Keratinocyte (primary cell): ENCODE data around the gene C2orf69. TPM values are rescaled to one million over a fixed set of nuclear protein-coding genes. Genes with fewer than 3 reads are reported as not detected.

Source experiments
- DNase-seq: peaks from one replicate; pipeline ENCODE4 v3.0.0-alpha.2; 2011; ENCODE audit warnings: low read depth, missing footprints, low spot score
- FAIRE-seq: peaks from 2 replicates; lab custom pipeline; 2011; peaks lifted over from hg19 to GRCh38; lab: Jason Lieb, UNC
- H2AFZ ChIP-seq: 2 replicates; pipeline ENCODE4 v1.6.0; 2012; ENCODE audit warnings: low read length, control low read depth, inconsistent platforms; ENCODE audit not compliant: control insufficient read depth
- H3K27ac ChIP-seq: 2 replicates; pipeline ENCODE4 v1.5.1; 2011; ENCODE audit warnings: low read length; ENCODE audit not compliant: control insufficient read depth, insufficient read depth
- H3K27me3 ChIP-seq: 3 replicates; pipeline ENCODE4 v1.6.0; 2011; ENCODE audit warnings: low read length; ENCODE audit not compliant: control insufficient read depth, insufficient read depth; ENCODE audit errors: extremely low read depth
- H3K36me3 ChIP-seq, 2 experiments: 2 replicates in 1 of 2; 3 replicates in 1 of 2; pipeline ENCODE4 v1.5.1; 2011; ENCODE audit warnings: low read length in 2 of 2, mild to moderate bottlenecking in 1 of 2; ENCODE audit not compliant: control insufficient read depth in 2 of 2, insufficient read depth in 2 of 2; ENCODE audit errors: extremely low read depth in 1 of 2
- H3K4me1 ChIP-seq: 3 replicates; pipeline ENCODE4 v1.5.1; 2011; ENCODE audit warnings: low read length; ENCODE audit not compliant: control insufficient read depth, insufficient read depth; ENCODE audit errors: extremely low read depth
- H3K4me2 ChIP-seq: 3 replicates; pipeline ENCODE4 v1.6.0; 2011; ENCODE audit warnings: low read depth, low read length; ENCODE audit not compliant: control insufficient read depth, insufficient read depth; ENCODE audit errors: extremely low read depth
- H3K4me3 ChIP-seq, 3 experiments: fragments of 200-600 bp in 1 of 3; sonication (generic) in 1 of 3; 2 replicates in 2 of 3; 3 replicates in 1 of 3; pipeline ENCODE4 v1.5.1; 2011 to 2016; ENCODE audit warnings: low read length in 3 of 3, mild to moderate bottlenecking in 3 of 3, control low read depth in 2 of 3, inconsistent platforms in 1 of 3, low read depth in 1 of 3, mixed read lengths in 1 of 3, mixed run types in 1 of 3, moderate library complexity in 1 of 3; ENCODE audit not compliant: control insufficient read depth in 2 of 3, insufficient read depth in 2 of 3; ENCODE audit errors: extremely low read depth in 1 of 3
- H3K79me2 ChIP-seq: 2 replicates; pipeline ENCODE4 v1.6.0; 2012; ENCODE audit warnings: low read length; ENCODE audit not compliant: control insufficient read depth, insufficient read depth
- H3K9ac ChIP-seq: 3 replicates; pipeline ENCODE4 v1.6.0; 2011; ENCODE audit warnings: low read length; ENCODE audit not compliant: control insufficient read depth, insufficient read depth; ENCODE audit errors: extremely low read depth
- H3K9me1 ChIP-seq: 3 replicates; pipeline ENCODE4 v1.6.0; 2011; ENCODE audit warnings: low read length; ENCODE audit not compliant: control insufficient read depth, insufficient read depth; ENCODE audit errors: extremely low read depth
- H3K9me3 ChIP-seq: 2 replicates; pipeline ENCODE4 v1.5.1; 2012; ENCODE audit warnings: low read depth, low read length; ENCODE audit not compliant: control insufficient read depth
- H4K20me1 ChIP-seq: 3 replicates; pipeline ENCODE4 v1.6.0; 2011; ENCODE audit warnings: low read length; ENCODE audit not compliant: control insufficient read depth, insufficient read depth; ENCODE audit errors: extremely low read depth
- CTCF ChIP-seq, 3 experiments: IDR thresholded peaks in 1 of 3; conservative IDR thresholded peaks in 1 of 3; optimal IDR thresholded peaks in 1 of 3; 2 replicates in 2 of 3; 3 replicates in 1 of 3; pipeline versions ENCODE3 to v1.5.1; 2011; ENCODE audit warnings: low read length in 3 of 3, mild to moderate bottlenecking in 3 of 3, moderate library complexity in 2 of 3, control low read depth in 1 of 3, inconsistent platforms in 1 of 3; ENCODE audit not compliant: insufficient read depth in 2 of 3; ENCODE audit errors: extremely low read depth in 1 of 3
- EZH2 ChIP-seq: IDR thresholded peaks from one replicate; pipeline ENCODE4 v1.6.1; 2012; ENCODE audit warnings: inconsistent platforms, mild to moderate bottlenecking, low read length, moderate library complexity
- dilution Hi-C: fragments of 300-500 bp; cut with MboI; formaldehyde crosslinking; loops from one replicate; pipeline ENCODE4 v1.7.0; 2020; ENCODE audit warnings: low sequenced_read_pairs; ENCODE audit not compliant: extremely low pct_ligation_motif_present
- polyA plus RNA-seq, 5 experiments: library from polyadenylated mRNA; depleted of rRNA in 3 of 5; stranded (reverse) in 3 of 5; stranded (forward) in 1 of 5; unstranded in 1 of 5; fragments of >200 nt; gene quantifications; 1 replicate in 1 of 5; 2 replicates in 3 of 5; 3 replicates in 1 of 5; pipeline versions ENCODE4 v1.2.1 to v1.2.3, GENCODE V29; 2011 to 2012; ENCODE audit warnings: missing spikeins in 2 of 5, low read depth in 1 of 5, low replicate concordance in 1 of 5

Gene C2orf69
- polyA plus RNA-seq, 1 donor (not counting 4 experiments of a cell fraction or from before 2014, with no cell fraction given), result 8.6 TPM

- H3K79me2 ChIP-seq, result no peaks in the 10 kb centered on the region
- H3K4me2 ChIP-seq, result no peak overlapping the region
- no peak overlapping the region for H3K4me3 ChIP-seq
- no peaks in the 10 kb centered on the region for H3K27me3 ChIP-seq
- H3K4me1 ChIP-seq, result no peaks in the 10 kb centered on the region
- no peak overlapping the region for H3K9ac ChIP-seq
- FAIRE-seq (no peak), DNase-seq (no peak)
- dilution Hi-C loops, result no loop called here
- H2AFZ ChIP-seq, result no peak overlapping the region
- no peaks in the 10 kb centered on the region for H3K9me3 ChIP-seq
- no peaks in the 10 kb centered on the region for H3K36me3 ChIP-seq
- no peaks in the 10 kb centered on the region for H3K9me1 ChIP-seq
- H4K20me1 ChIP-seq, result no peaks in the 10 kb centered on the region
- H3K27ac ChIP-seq, result no peak overlapping the region
- no peak for TF ChIP-seq CTCF (optimal IDR thresholded peaks at IDR 0.05 in 1 of 3, IDR thresholded peaks at IDR 0.05 in 1 of 3, conservative IDR thresholded peaks at IDR 0.05 in 1 of 3; ENCODE audit: extremely low read depth in 1 of 3, insufficient read depth in 2 of 3, low read length in 3 of 3)
- no peak for TF ChIP-seq EZH2
Measured at GRCh38 chr2:199896617-199897016, 14.5 kb upstream of the C2orf69 start.

- no peak for FAIRE-seq
- no peaks in the 10 kb centered on the region for H3K36me3 ChIP-seq
- H3K9ac ChIP-seq, result no peak overlapping the region
- no peak overlapping the region for H2AFZ ChIP-seq
- H3K9me1 ChIP-seq, result no peaks in the 10 kb centered on the region
- no peaks in the 10 kb centered on the region for H3K4me1 ChIP-seq
- H3K27ac ChIP-seq, result no peak overlapping the region
- H3K27me3 ChIP-seq, result no peaks in the 10 kb centered on the region
- H4K20me1 ChIP-seq, result no peaks in the 10 kb centered on the region
- H3K4me3 ChIP-seq, result no peak overlapping the region
- no peak overlapping the region for H3K4me2 ChIP-seq
- TF ChIP-seq EZH2 (no peak), CTCF (optimal IDR thresholded peaks at IDR 0.05 in 1 of 3, IDR thresholded peaks at IDR 0.05 in 1 of 3, conservative IDR thresholded peaks at IDR 0.05 in 1 of 3; ENCODE audit: extremely low read depth in 1 of 3, insufficient read depth in 2 of 3, low read length in 3 of 3) (no peak)
- H3K9me3 ChIP-seq, result no peaks in the 10 kb centered on the region
- H3K79me2 ChIP-seq, result no peaks in the 10 kb centered on the region
- dilution Hi-C loops, result no loop called here
- DNase-seq, result no peak
Measured at GRCh38 chr2:199901942-199902341, 9.2 kb upstream of the C2orf69 start.
